GM18867 (cell line): ENCODE measurements around the gene TMEM63A.
"Not testable (repeated sequence)": the region's sequence is repeated elsewhere in the genome, so short reads cannot be mapped to it uniquely, and the experiment has no call there.

ENCODE experiments used
- ATAC-seq: cut with Tn5 transposase; IDR thresholded peaks from one replicate; pipeline ENCODE4 v1.9.1; 2021; ENCODE audit warnings: mild to moderate bottlenecking, moderate library complexity; ENCODE audit not compliant: unreplicated experiment

TMEM63A gene

GRCh38 chr1:225846331-225847310 lies 35.6 kb downstream of the TMEM63A start:
- no peak for ATAC-seq

GRCh38 chr1:225845571-225846259 lies 36.5 kb downstream of the TMEM63A start:
- ATAC-seq, result no peak

- ATAC-seq, result no peak
Observed at GRCh38 chr1:225845097-225845496, 37.1 kb downstream of the TMEM63A start.

GRCh38 chr1:225844236-225845061 lies 37.7 kb downstream of the TMEM63A start:
- no peak for ATAC-seq

GRCh38 chr1:225843426-225843795 lies 38.8 kb downstream of the TMEM63A start:
- ATAC-seq, result no peak

- ATAC-seq, result no peak
Observed at GRCh38 chr1:225842788-225843425, 39.3 kb downstream of the TMEM63A start.

GRCh38 chr1:225842074-225842473 lies 40.1 kb downstream of the TMEM63A start:
- no peak for ATAC-seq

GRCh38 chr1:225840713-225841112 lies 41.5 kb downstream of the TMEM63A start:
- ATAC-seq, result no peak

- no peak for ATAC-seq
Observed at GRCh38 chr1:225840223-225840610, 42.0 kb downstream of the TMEM63A start.

- ATAC-seq, result no peak
Observed at GRCh38 chr1:225838793-225839192, 43.4 kb downstream of the TMEM63A start.

GRCh38 chr1:225836296-225836695 lies 45.9 kb downstream of the TMEM63A start:
- not testable (repeated sequence) for ATAC-seq

GRCh38 chr1:225835856-225836255 lies 46.3 kb downstream of the TMEM63A start:
- ATAC-seq, result no peak

GRCh38 chr1:225834417-225835329 lies 47.5 kb downstream of the TMEM63A start:
- ATAC-seq, result no peak

- no peak for ATAC-seq
Observed at GRCh38 chr1:225830841-225831240, 51.3 kb downstream of the TMEM63A start.

- ATAC-seq, result no peak
Observed at GRCh38 chr1:225828706-225829345, 53.4 kb downstream of the TMEM63A start.

GRCh38 chr1:225827076-225827475 lies 55.1 kb downstream of the TMEM63A start:
- ATAC-seq, result no peak

- no peak for ATAC-seq
Observed at GRCh38 chr1:225825607-225826007, 56.6 kb downstream of the TMEM63A start.

GRCh38 chr1:225825078-225825477 lies 57.1 kb downstream of the TMEM63A start:
- ATAC-seq, result no peak

- ATAC-seq, result no peak
Observed at GRCh38 chr1:225824533-225824941, 57.6 kb downstream of the TMEM63A start.
